HG03097 (cell line): ENCODE data around the gene ADAP1.
A peak's percentile ranks its signal among the peaks of the same experiment; 100 is the strongest.
"Not testable (repeated sequence)": the region's sequence is repeated elsewhere in the genome, so short reads cannot be mapped to it uniquely, and the experiment has no call there.

Experiments
- ATAC-seq: cut with Tn5 transposase; IDR thresholded peaks from one replicate; pipeline ENCODE4 v1.9.1; 2021; ENCODE audit not compliant: unreplicated experiment, low FRiP score

The ADAP1 gene

GRCh38 chr7:884191-885003 is 70.1 kb downstream of the ADAP1 start:
- ATAC-seq: no peak

GRCh38 chr7:883055-884021 is 71.1 kb downstream of the ADAP1 start:
- no peak for ATAC-seq

GRCh38 chr7:882336-883035 is 72.0 kb downstream of the ADAP1 start:
- ATAC-seq: no peak

DNA sequence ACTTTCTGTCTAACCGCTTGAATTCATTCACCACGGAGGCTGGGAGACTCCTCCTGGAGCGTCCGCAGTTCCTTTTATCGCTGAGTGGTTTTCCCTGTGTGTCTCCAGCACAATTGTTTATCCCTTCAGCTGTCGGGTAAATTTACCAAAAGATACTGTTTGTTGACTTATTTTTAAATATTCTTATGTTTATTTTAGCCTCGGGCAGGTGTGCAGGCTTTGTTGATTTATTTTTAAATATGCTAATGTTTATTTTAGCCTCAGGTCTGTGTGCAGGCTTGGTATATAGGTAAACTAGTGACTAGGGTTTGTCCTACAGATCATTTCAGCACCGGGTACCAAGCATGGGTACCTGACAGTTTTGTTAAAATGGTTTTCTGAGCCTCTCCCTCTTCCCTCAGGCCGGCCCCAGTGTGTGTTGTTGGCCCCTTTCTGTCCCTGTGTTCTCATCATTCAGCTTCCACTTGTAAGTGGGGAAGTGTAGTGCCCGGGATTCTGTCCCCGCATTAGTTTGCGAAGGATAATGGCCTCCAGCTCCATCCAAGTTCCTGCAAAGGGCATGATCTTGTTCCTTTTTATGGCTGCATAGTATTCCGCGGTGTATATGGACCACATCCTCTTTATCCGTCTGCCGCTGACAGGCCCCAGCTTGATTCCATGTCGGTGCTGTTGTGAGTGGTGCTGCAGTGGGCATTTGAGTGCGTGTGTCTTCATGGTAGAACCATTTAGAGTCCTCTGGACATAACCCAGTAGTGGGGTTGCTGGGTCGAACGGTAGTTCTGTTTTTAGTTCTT is 72.8 kb downstream of the ADAP1 start:
- no peak for ATAC-seq

- ATAC-seq: no peak
These were observed 74.0 kb downstream of the ADAP1 start for GRCh38 chr7:880450-880849.

DNA sequence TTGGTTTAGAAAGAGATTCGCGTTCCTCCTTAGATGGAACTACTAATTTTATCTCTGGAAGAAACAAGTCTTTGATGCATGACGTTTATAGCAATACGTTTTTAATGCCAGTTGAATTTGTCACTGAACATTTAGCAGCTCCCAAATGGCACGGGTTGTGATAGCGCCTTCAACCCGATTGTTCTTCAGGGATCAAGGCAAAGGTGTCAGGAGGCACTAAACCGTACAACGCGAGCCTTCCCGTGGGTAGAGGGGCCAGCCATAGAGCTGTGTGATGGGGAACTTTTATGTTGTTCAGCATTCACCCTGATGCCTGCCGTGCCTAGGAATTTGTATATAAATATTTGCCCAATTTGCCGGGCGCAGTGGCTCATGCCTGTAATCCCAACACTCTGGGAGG is 74.8 kb downstream of the ADAP1 start:
- no peak for ATAC-seq

GRCh38 chr7:879093-879492 is 75.4 kb downstream of the ADAP1 start:
- ATAC-seq: no peak

GRCh38 chr7:877312-878232 is 76.9 kb downstream of the ADAP1 start:
- ATAC-seq: no peak

DNA sequence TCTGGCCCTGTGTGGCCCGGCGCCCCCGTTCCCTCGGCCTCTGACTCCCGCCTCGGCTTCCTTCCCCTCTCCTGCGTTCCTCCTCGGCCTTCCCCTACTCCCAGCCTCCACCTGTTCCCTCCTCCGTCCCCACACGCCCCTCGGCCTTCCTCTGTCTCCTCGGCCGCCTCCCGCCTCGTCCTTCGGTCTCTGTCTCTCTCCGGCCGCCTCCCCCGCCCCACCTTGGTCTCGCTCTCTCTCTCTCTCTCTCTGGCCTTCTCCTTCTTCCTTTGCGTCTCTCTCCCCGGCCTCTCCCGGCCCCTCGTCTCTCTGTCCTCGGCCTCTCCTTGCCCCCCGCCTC is 77.5 kb downstream of the ADAP1 start:
- peak; percentile 18 for ATAC-seq

- peak; percentile 65 for ATAC-seq
These were observed 78.2 kb downstream of the ADAP1 start, which contains the start of gene GET4 for GRCh38 chr7:876077-876971. Gene GET4, plus strand, starts transcription at chr7:876554. Its CDS starts 92 bp downstream, at chr7:876646.

DNA sequence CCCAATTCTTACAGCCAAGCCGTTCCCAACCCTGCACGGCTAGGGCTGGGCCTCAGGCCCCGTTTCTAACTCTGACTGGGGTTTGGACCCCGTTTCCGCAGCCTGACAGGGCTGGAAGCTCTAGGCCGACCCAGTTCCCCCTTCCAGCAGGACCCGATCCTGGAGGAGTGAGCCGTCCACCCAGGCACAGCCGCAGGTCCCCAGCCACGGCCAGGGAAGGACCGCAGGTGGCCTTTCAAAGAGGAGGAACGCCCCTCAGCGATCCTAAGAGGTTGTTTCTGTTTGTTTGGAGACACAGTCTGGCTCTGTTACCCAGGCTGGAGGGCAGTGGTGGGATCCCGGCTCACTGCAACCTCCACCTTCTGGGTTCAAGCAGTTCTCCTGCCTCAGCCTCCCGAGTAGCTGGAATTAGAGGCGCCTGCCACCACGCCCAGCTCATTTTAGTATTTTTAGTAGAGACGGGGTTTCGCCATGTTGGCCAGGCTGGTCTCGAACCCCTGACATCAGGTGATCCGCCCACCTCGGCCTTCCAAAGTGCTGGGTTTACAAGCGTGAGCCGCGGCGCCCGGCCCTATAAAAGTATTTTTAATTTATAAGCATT is 78.9 kb downstream of the ADAP1 start:
- ATAC-seq: no peak

GRCh38 chr7:875051-875450 is 79.4 kb downstream of the ADAP1 start:
- ATAC-seq: no peak

DNA sequence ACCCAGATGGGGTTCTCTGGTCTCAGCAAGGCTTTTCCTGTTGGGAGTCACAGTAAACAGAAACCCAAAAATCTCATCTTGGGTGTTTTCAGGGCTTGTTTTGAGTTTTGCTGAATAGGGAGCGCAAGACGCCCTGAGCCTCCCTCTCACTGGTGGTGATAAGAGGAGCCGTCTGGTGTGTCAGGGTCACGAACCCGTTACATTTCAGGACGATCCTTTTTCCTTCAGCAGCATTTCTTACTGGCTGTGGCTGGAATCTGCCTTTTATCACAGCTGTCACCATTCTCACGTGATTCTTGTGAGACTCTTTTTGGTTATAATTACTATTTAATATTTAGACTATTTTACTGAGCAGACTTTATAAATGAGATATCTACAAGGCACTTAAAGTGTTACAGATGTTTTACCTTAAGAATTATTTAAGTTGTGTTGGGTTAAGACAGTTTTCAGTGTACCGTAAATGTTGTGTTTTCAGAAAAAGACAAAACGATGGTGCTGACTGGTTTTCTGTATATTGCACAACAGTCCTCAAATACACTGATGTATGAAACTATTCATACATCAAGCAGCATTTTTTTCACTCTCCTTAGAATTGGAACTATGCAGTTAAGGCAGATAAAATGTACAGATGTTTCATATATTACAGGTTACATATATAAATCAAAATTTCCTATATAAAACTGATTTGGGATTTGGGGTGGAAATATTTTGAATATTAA is 80.3 kb downstream of the ADAP1 start:
- no peak for ATAC-seq

DNA sequence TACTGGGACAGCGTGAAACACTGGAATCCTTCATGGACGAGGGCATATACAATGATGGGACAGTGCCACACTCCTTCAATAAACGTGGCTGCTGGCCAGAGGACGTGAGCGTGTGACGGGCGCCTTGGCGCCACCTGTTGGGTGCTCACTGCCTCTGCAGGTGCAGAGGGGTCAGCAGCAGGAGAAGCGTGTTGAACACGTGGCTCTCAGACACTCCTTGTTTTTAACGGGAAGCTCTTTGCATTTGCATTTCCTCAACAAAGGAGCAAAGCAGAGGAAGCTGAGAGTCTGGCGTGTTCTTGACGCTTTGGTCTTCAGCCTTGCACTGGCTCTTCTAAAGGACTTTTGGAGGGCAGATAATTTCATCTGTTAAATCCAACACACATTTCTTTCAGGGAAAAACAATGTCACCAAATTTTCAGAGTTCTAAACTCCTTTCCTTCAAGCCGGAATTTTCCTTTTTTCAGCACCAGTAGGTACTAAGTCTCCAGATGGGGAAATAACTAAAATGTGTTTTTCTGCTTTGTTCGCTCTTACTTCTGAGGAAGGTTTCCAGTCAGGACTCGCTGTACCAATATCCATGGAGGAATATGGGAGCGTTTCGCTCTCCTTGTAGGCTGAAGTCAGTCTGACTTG is 81.0 kb downstream of the ADAP1 start:
- ATAC-seq: no peak

DNA sequence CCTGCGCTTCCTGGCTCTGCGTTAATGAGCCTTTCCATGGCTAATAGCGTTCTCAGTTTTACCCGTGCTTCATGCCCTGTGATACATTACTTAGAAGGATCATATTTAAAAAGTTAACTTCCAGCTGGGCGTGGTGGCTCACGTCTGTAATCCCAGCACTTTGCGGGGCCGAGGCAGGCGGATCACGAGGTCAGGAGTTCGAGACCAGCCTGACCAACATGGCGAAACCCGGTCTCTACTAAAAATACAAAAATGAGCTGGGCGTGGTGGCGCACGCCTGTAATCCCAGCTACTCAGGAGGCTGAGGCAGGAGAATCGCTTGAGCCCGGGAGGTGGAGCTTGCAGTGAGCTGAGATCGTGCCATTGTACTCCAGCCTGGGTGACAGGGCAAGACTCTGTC is 81.8 kb downstream of the ADAP1 start:
- not testable (repeated sequence) for ATAC-seq

DNA sequence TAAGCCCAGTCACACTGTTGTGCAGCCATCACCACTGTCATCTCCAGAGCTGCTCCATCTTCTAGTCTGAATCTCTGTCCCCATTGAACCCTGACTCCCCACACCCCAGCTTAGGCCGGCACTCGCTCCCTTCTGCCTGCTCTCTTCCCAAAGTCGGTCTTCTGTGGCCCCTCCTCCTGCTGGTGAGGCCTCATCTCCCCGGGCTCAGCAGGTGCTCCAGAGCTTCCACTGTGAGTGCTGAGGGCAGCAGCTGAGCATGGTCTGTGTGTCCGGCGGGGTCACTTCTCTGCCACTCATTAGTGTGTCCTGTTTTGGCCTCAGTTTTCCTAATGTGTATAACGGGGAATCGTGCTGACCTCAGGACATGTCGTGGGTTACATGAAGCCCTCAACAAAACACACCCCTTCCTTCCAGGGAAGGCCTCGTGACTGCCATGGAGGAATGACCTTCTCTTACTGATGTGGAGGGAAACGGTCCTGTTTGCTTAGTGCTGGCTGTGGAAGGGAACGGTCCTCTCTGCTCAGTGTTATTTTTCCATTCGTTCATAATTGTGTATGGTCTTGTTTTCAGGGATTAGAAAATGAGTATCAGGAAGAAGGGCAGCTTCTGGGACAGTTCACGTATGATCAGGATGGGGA is 82.5 kb downstream of the ADAP1 start:
- ATAC-seq: no peak
